HS-5 (cell line): ENCODE results near the gene SLC25A27.
A peak's percentile ranks its signal among the peaks of the same experiment; 100 is the strongest.
"Not testable (repeated sequence)": the region's sequence is repeated elsewhere in the genome, so short reads cannot be mapped to it uniquely, and the experiment has no call there.

ENCODE experiments used
- DNase-seq: peaks from one replicate; pipeline ENCODE4 v3.0.0-alpha.2; 2012; ENCODE audit warnings: low read depth

The SLC25A27 gene

GRCh38 chr6:46652603-46653438 is at the start of gene SLC25A27, which contains the start of gene CYP39A1:
TSS of gene SLC25A27 (plus strand) at chr6:46652975. CDS start at chr6:46653193, 218 bp downstream.
TSS of gene CYP39A1 (minus strand) at chr6:46652818. CDS start at chr6:46652582, 236 bp downstream.
- DNase-seq = peak; percentile 41

GRCh38 chr6:46605091-46605797 is 47.5 kb upstream of the SLC25A27 start:
- DNase-seq = no peak

GRCh38 chr6:46606338-46606737 is 46.4 kb upstream of the SLC25A27 start:
- DNase-seq = no peak

- DNase-seq = no peak
Measured at GRCh38 chr6:46610862-46611553, 41.8 kb upstream of the SLC25A27 start.

- DNase-seq = no peak
Measured at GRCh38 chr6:46612645-46613044, 40.1 kb upstream of the SLC25A27 start.

GRCh38 chr6:46618726-46619125 is 34.0 kb upstream of the SLC25A27 start:
- no peak for DNase-seq

GRCh38 chr6:46626228-46626909 is 26.4 kb upstream of the SLC25A27 start:
- no peak for DNase-seq

- DNase-seq = no peak
Measured at GRCh38 chr6:46626976-46627375, 25.8 kb upstream of the SLC25A27 start.

- no peak for DNase-seq
Measured at GRCh38 chr6:46628498-46628897, 24.3 kb upstream of the SLC25A27 start.

GRCh38 chr6:46628976-46629375 is 23.8 kb upstream of the SLC25A27 start:
- DNase-seq = no peak

- no peak for DNase-seq
Measured at GRCh38 chr6:46629691-46630090, 23.1 kb upstream of the SLC25A27 start.

GRCh38 chr6:46632053-46632452 is 20.7 kb upstream of the SLC25A27 start:
- DNase-seq = no peak

GRCh38 chr6:46635462-46635861 is 17.3 kb upstream of the SLC25A27 start:
- no peak for DNase-seq

GRCh38 chr6:46637145-46637544 is 15.6 kb upstream of the SLC25A27 start:
- DNase-seq = peak; percentile 65

- DNase-seq = no peak
Measured at GRCh38 chr6:46637933-46638332, 14.8 kb upstream of the SLC25A27 start.

GRCh38 chr6:46638650-46639049 is 14.1 kb upstream of the SLC25A27 start:
- DNase-seq = no peak

- no peak for DNase-seq
Measured at GRCh38 chr6:46642928-46643751, 9.6 kb upstream of the SLC25A27 start.

- no peak for DNase-seq
Measured at GRCh38 chr6:46645265-46645664, 7.5 kb upstream of the SLC25A27 start.

- DNase-seq = not testable (repeated sequence)
Measured at GRCh38 chr6:46648108-46648507, 4.7 kb upstream of the SLC25A27 start.

- peak; percentile 58 for DNase-seq
Measured at GRCh38 chr6:46648869-46649492, 3.8 kb upstream of the SLC25A27 start.

- DNase-seq = no peak
Measured at GRCh38 chr6:46651006-46651405, 1.8 kb upstream of the SLC25A27 start.
